GM12891 (cell line): Measurements from ENCODE around the gene GGA2.

Source experiments
- POLR2A ChIP-seq: IDR thresholded peaks from 2 replicates; pipeline ENCODE4 v1.6.1; 2011; ENCODE audit warnings: low read depth, low read length, control low read depth
- POLR2AphosphoS5 ChIP-seq: IDR thresholded peaks from 2 replicates; pipeline ENCODE4 v1.6.1; 2011; ENCODE audit warnings: low read depth, low read length, control low read depth
- POU2F2 ChIP-seq: IDR thresholded peaks from 2 replicates; pipeline ENCODE4 v1.6.1; 2011; ENCODE audit warnings: low read depth, mild to moderate bottlenecking, control low read depth, low read length, moderate library complexity
- TAF1 ChIP-seq: IDR thresholded peaks from 2 replicates; pipeline ENCODE4 v1.6.1; 2011; ENCODE audit warnings: low read depth, low read length, control low read depth

DNA sequence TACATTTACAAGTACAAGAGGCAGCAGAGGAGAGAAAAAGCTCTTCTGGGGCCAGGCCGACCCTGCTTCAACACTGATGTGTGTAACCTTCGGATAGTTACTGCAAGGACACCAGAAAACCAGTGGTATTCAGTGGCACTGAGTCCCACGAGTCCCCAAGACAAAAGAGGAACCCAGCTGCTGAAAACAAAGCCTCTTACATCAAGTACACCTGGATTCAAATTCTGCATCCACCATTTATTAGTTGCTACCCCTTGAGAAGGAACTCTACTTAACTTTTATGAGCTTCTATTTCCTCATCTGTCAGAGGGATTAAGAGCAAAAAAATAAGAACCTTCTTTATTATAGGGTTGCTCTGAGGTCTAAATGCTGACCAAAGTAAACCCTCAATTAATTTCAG lies 44.2 kb upstream of the GGA2 start:
- TF ChIP-seq POLR2A (no peak), TAF1 (no peak), POLR2AphosphoS5 (no peak), POU2F2 (no peak)
